WTC11 (cell line): ENCODE data around the gene UNKL. TPM values are rescaled to one million over a fixed set of nuclear protein-coding genes. Genes with fewer than 3 reads are reported as not detected.
A peak's percentile ranks its signal among the peaks of the same experiment; 100 is the strongest.

Experiments used
- ATAC-seq: fragments of 200-7000 bp; cut with Tn5 transposase; 2 replicates; pipeline ENCODE4 v1.10.0; 2021; ENCODE audit warnings: mild to moderate bottlenecking, moderate library complexity
- CTCF ChIA-PET: fragments of 300-600 bp; sonication (Branson Sonifier 250); formaldehyde crosslinking; loops from one replicate; lab custom pipeline; 2021; ENCODE audit warnings: antibody characterized with exemption; lab: Charles Lee
- POLR2A ChIA-PET: fragments of 350-600 bp; sonication (Branson Sonifier 250); formaldehyde crosslinking; loops from one replicate; lab custom pipeline; 2021; ENCODE audit warnings: antibody characterized with exemption; lab: Charles Lee
- DNase-seq: peaks from one replicate; pipeline ENCODE4 v3.0.0; 2021; ENCODE audit warnings: low spot score
- H3K27ac Mint-ChIP-seq: 2 replicates; pipeline ENCODE4 v1.8.0; 2021; ENCODE audit warnings: mixed read lengths
- H3K27me3 Mint-ChIP-seq: 2 replicates; pipeline ENCODE4 v1.8.0; 2021; ENCODE audit warnings: low read depth, mild to moderate bottlenecking, moderate library complexity, mixed read lengths
- H3K36me3 Mint-ChIP-seq: 2 replicates; pipeline ENCODE4 v1.8.0; 2021; ENCODE audit warnings: mixed read lengths
- H3K4me1 Mint-ChIP-seq: 2 replicates; pipeline ENCODE4 v1.8.0; 2022; ENCODE audit warnings: mixed read lengths
- H3K4me3 Mint-ChIP-seq: 2 replicates; pipeline ENCODE4 v1.8.0; 2021; ENCODE audit warnings: mild to moderate bottlenecking, moderate library complexity, mixed read lengths
- H3K9me3 Mint-ChIP-seq: 2 replicates; pipeline ENCODE4 v1.8.0; 2021; ENCODE audit warnings: mixed read lengths
- ATF1 ChIP-seq: sonication (generic); formaldehyde crosslinking; IDR thresholded peaks from 2 replicates; pipeline ENCODE4 v1.8.1; 2023; ENCODE audit warnings: mild to moderate bottlenecking, moderate library complexity, missing genetic modification reagents
- E2F5 ChIP-seq: sonication (generic); formaldehyde crosslinking; IDR thresholded peaks from 2 replicates; pipeline ENCODE4 v1.8.1; 2022; ENCODE audit warnings: mild to moderate bottlenecking, moderate library complexity, missing genetic modification reagents
- ETV6 ChIP-seq: sonication (generic); formaldehyde crosslinking; IDR thresholded peaks from 2 replicates; pipeline ENCODE4 v1.8.1; 2022; ENCODE audit warnings: mild to moderate bottlenecking, missing genetic modification reagents
- GRHL2 ChIP-seq: fragments of 250-450 bp; sonication (Bioruptor Pico); IDR thresholded peaks from 2 replicates; pipeline ENCODE4 v1.8.0; 2022; ENCODE audit warnings: mild to moderate bottlenecking, moderate library complexity; ENCODE audit not compliant: insufficient replicate concordance, severe bottlenecking
- HMGA2 ChIP-seq: fragments of 250-450 bp; sonication (Bioruptor Pico); IDR thresholded peaks from 2 replicates; pipeline ENCODE4 v1.4.0; 2021; ENCODE audit warnings: mild to moderate bottlenecking, moderate library complexity
- HMGXB4 ChIP-seq: sonication (generic); formaldehyde crosslinking; IDR thresholded peaks from 2 replicates; pipeline ENCODE4 v1.8.1; 2023; ENCODE audit warnings: mild to moderate bottlenecking, moderate library complexity, missing genetic modification reagents
- JUN ChIP-seq: sonication (generic); formaldehyde crosslinking; IDR thresholded peaks from 2 replicates; pipeline ENCODE4 v1.8.0; 2023; ENCODE audit warnings: mild to moderate bottlenecking, missing genetic modification reagents
- KAT7 ChIP-seq: sonication (generic); formaldehyde crosslinking; IDR thresholded peaks from 2 replicates; pipeline ENCODE4 v1.8.1; 2023; ENCODE audit warnings: missing genetic modification reagents, mild to moderate bottlenecking, borderline replicate concordance
- MXD4 ChIP-seq: fragments of 250-450 bp; sonication (Bioruptor Pico); IDR thresholded peaks from 2 replicates; pipeline ENCODE4 v1.8.0; 2021; ENCODE audit warnings: mild to moderate bottlenecking, moderate library complexity, borderline replicate concordance
- MYBL2 ChIP-seq: sonication (generic); formaldehyde crosslinking; IDR thresholded peaks from 2 replicates; pipeline ENCODE4 v1.8.1; 2023; ENCODE audit warnings: mild to moderate bottlenecking, moderate library complexity, missing genetic modification reagents
- STAT6 ChIP-seq: sonication (generic); formaldehyde crosslinking; conservative IDR thresholded peaks from 2 replicates; pipeline ENCODE4 v1.8.1; 2023; ENCODE audit warnings: mild to moderate bottlenecking, low read depth, missing genetic modification reagents, moderate library complexity
- USF2 ChIP-seq: sonication (generic); formaldehyde crosslinking; IDR thresholded peaks from 2 replicates; pipeline ENCODE4 v1.8.1; 2023; ENCODE audit warnings: mild to moderate bottlenecking, missing genetic modification reagents, moderate library complexity
- ZBTB21 ChIP-seq: sonication (generic); formaldehyde crosslinking; IDR thresholded peaks from 2 replicates; pipeline ENCODE4 v1.8.1; 2023; ENCODE audit warnings: mild to moderate bottlenecking, missing genetic modification reagents, borderline replicate concordance
- ZBTB43 ChIP-seq: sonication (generic); formaldehyde crosslinking; IDR thresholded peaks from 2 replicates; pipeline ENCODE4 v1.8.1; 2023; ENCODE audit warnings: mild to moderate bottlenecking, missing genetic modification reagents
- ZNF121 ChIP-seq: sonication (generic); formaldehyde crosslinking; IDR thresholded peaks from 2 replicates; pipeline ENCODE4 v1.8.0; 2023; ENCODE audit warnings: missing genetic modification reagents
- ZNF232 ChIP-seq: sonication (generic); formaldehyde crosslinking; IDR thresholded peaks from 2 replicates; pipeline ENCODE4 v1.8.0; 2022; ENCODE audit warnings: mild to moderate bottlenecking, missing genetic modification reagents
- ZSCAN18 ChIP-seq: fragments of 250-450 bp; sonication (Bioruptor Pico); IDR thresholded peaks from 2 replicates; pipeline ENCODE4 v2.1.2; 2022; ENCODE audit warnings: mild to moderate bottlenecking, moderate library complexity
- total RNA-seq: library from RNA; stranded (reverse); gene quantifications from 3 replicates; pipeline ENCODE4 v1.2.3, GENCODE V29; 2021

The UNKL gene
- total RNA-seq, 1 experiment from 2014 or later, result 53.3 TPM

GRCh38 chr16:1426734-1427471, 12.4 kb upstream of the UNKL start:
- CTCF ChIA-PET, result interaction anchor here (1.0 to 2.0 kb wide), 4 partner anchors 17 to 297 kb away, joined by 3 to 10 read pairs (median 4); partner anchors contain the start of gene CCDC154
- ATAC-seq, result peak; percentile 13
- no peak for TF ChIP-seq ZBTB21
- Mint-ChIP-seq H3K9me3 (no peaks in the 10 kb centered on the region), H3K27me3 (no peaks in the 10 kb centered on the region), H3K4me1 (no peaks in the 10 kb centered on the region), H3K27ac (no peak overlapping the region), H3K4me3 (no peak overlapping the region), H3K36me3 (no peaks in the 10 kb centered on the region)
- POLR2A ChIA-PET, result no interaction called here
- no peak for DNase-seq

GRCh38 chr16:1425616-1426370, 11.3 kb upstream of the UNKL start:
- CTCF ChIA-PET, result no interaction called here
- POLR2A ChIA-PET, result no interaction called here
- DNase-seq, result no peak
- no peaks in the 10 kb centered on the region for H3K27me3 Mint-ChIP-seq
- H3K4me3 Mint-ChIP-seq, result no peak overlapping the region
- H3K4me1 Mint-ChIP-seq, result no peaks in the 10 kb centered on the region
- no peak overlapping the region for H3K27ac Mint-ChIP-seq
- no peak for ATAC-seq
- TF ChIP-seq JUN (CRISPR knock-in tag), result no peak
- H3K36me3 Mint-ChIP-seq, result no peaks in the 10 kb centered on the region
- H3K9me3 Mint-ChIP-seq, result no peaks in the 10 kb centered on the region

GRCh38 chr16:1424028-1424427, 9.5 kb upstream of the UNKL start:
- Mint-ChIP-seq H3K9me3 (no peaks in the 10 kb centered on the region), H3K4me1 (peaks cover 5% of the 10 kb centered on the region; the same call in 1 of the 2 replicates), H3K4me3 (no peak overlapping the region), H3K27ac (no peak overlapping the region), H3K27me3 (no peaks in the 10 kb centered on the region; the same call in 1 of the 2 replicates), H3K36me3 (no peaks in the 10 kb centered on the region)
- no peak for ATAC-seq
- POLR2A ChIA-PET, result no interaction called here
- no peak for DNase-seq
- CTCF ChIA-PET, result no interaction called here
- TF ChIP-seq ZSCAN18, result no peak
- no peak for TF ChIP-seq ETV6
- no peak for TF ChIP-seq MXD4 (CRISPR knock-in tag)
- TF ChIP-seq HMGXB4 (CRISPR knock-in tag), result no peak
- TF ChIP-seq E2F5, result no peak
- no peak for TF ChIP-seq ZNF232
- TF ChIP-seq ZBTB43 (CRISPR knock-in tag), result no peak
- no peak for TF ChIP-seq KAT7
- TF ChIP-seq MYBL2, result no peak
- TF ChIP-seq ATF1, result no peak
- TF ChIP-seq GRHL2 (CRISPR knock-in tag), result no peak
- no peak for TF ChIP-seq USF2 (CRISPR knock-in tag)
- TF ChIP-seq STAT6 (CRISPR knock-in tag), result no peak
- TF ChIP-seq ZNF121 (CRISPR knock-in tag), result no peak
- TF ChIP-seq HMGA2 (CRISPR knock-in tag), result no peak
